Measurements from ENCODE around the gene ABCA4. TPM values are rescaled to one million over a fixed set of nuclear protein-coding genes. Genes with fewer than 3 reads are reported as not detected.

ABCA4 gene
- total RNA-seq, 4 donors from 2014 or later = 0.49 to 2.0 (median 1.0) TPM; not detected in 1

- H3K27me3 ChIP-seq = no peaks in the 10 kb centered on the region
- DNase-seq = no peak
- H3K9me3 ChIP-seq = no peaks in the 10 kb centered on the region
- no peaks in the 10 kb centered on the region for H3K36me3 ChIP-seq
- intact Hi-C loops (cut with DNase I; ENCODE audit: low total_unique reads) = no loop called here
- no peak overlapping the region for H3K4me3 ChIP-seq
- TF ChIP-seq POLR2A (IDR thresholded peaks at IDR 0.05) (no peak), CTCF (IDR thresholded peaks at IDR 0.05) (no peak)
- no peaks in the 10 kb centered on the region for H3K4me1 ChIP-seq
- H3K27ac ChIP-seq = no peak overlapping the region
Observed at GRCh38 chr1:93969887-93970286, 151.1 kb downstream of the ABCA4 start.

- no peak for DNase-seq
- Histone ChIP-seq H3K4me1 (no peaks in the 10 kb centered on the region), H3K27ac (no peak overlapping the region), H3K4me3 (no peak overlapping the region), H3K27me3 (no peaks in the 10 kb centered on the region), H3K9me3 (no peaks in the 10 kb centered on the region), H3K36me3 (no peaks in the 10 kb centered on the region)
- TF ChIP-seq CTCF (IDR thresholded peaks at IDR 0.05) (no peak), POLR2A (IDR thresholded peaks at IDR 0.05) (no peak)
- intact Hi-C loops (cut with DNase I; ENCODE audit: low total_unique reads) = no loop called here
Observed at GRCh38 chr1:93969371-93969770, 151.6 kb downstream of the ABCA4 start.

GRCh38 chr1:93967306-93967705, 153.6 kb downstream of the ABCA4 start:
- intact Hi-C loops (cut with DNase I; ENCODE audit: low total_unique reads) = no loop called here
- Histone ChIP-seq H3K4me3 (no peak overlapping the region), H3K27me3 (no peaks in the 10 kb centered on the region), H3K4me1 (no peaks in the 10 kb centered on the region), H3K9me3 (no peaks in the 10 kb centered on the region), H3K36me3 (no peaks in the 10 kb centered on the region), H3K27ac (no peak overlapping the region)
- no peak for DNase-seq
- TF ChIP-seq CTCF (IDR thresholded peaks at IDR 0.05) (no peak), POLR2A (IDR thresholded peaks at IDR 0.05) (no peak)

GRCh38 chr1:93965888-93966287, 155.1 kb downstream of the ABCA4 start:
- intact Hi-C loops (cut with DNase I; ENCODE audit: low total_unique reads) = no loop called here
- H3K4me3 ChIP-seq = no peak overlapping the region
- no peak for DNase-seq
- no peak overlapping the region for H3K27ac ChIP-seq
- no peaks in the 10 kb centered on the region for H3K27me3 ChIP-seq
- TF ChIP-seq POLR2A (IDR thresholded peaks at IDR 0.05) (no peak), CTCF (IDR thresholded peaks at IDR 0.05) (no peak)
- no peaks in the 10 kb centered on the region for H3K4me1 ChIP-seq
- H3K36me3 ChIP-seq = no peaks in the 10 kb centered on the region
- no peaks in the 10 kb centered on the region for H3K9me3 ChIP-seq

GRCh38 chr1:93965256-93965655, 155.7 kb downstream of the ABCA4 start:
- Histone ChIP-seq H3K27me3 (no peaks in the 10 kb centered on the region), H3K27ac (no peak overlapping the region), H3K4me1 (no peaks in the 10 kb centered on the region), H3K9me3 (no peaks in the 10 kb centered on the region), H3K4me3 (no peak overlapping the region), H3K36me3 (no peaks in the 10 kb centered on the region)
- intact Hi-C loops (cut with DNase I; ENCODE audit: low total_unique reads) = no loop called here
- TF ChIP-seq CTCF (IDR thresholded peaks at IDR 0.05) (no peak), POLR2A (IDR thresholded peaks at IDR 0.05) (no peak)
- DNase-seq = no peak
